SK-N-SH (cell line): ENCODE measurements around the gene P2RY12. TPM values are rescaled to one million over a fixed set of nuclear protein-coding genes. Genes with fewer than 3 reads are reported as not detected.

ENCODE experiments used
- CTCF ChIA-PET: fragments of 300-600, 350-600 bp; formaldehyde crosslinking; extraction: SDS; loops from one replicate; lab custom pipeline; 2021; lab: Yijun Ruan, JAX
- POLR2A ChIA-PET: fragments of 350-600 bp; sonication (Branson Sonifier 250); formaldehyde crosslinking; extraction: SDS; loops from one replicate; lab custom pipeline; 2020; ENCODE audit warnings: antibody characterized with exemption, inconsistent platforms; lab: Yijun Ruan, JAX
- DNase-seq: peaks from one replicate; pipeline ENCODE4 v3.0.0; 2012
- H2AFZ ChIP-seq: fragments of 200-600 bp; sonication (generic); 2 replicates; pipeline ENCODE4 v1.8.1; 2016; ENCODE audit warnings: antibody characterized with exemption, mild to moderate bottlenecking, low read depth
- H3F3A ChIP-seq: fragments of 200-600 bp; sonication (generic); replicated peaks from 2 replicates; pipeline ENCODE3; 2016; ENCODE audit warnings: antibody characterized with exemption, mild to moderate bottlenecking; ENCODE audit not compliant: insufficient read depth
- H3K27ac ChIP-seq, 2 experiments: fragments of 200-500 bp in 1 of 2; fragments of 200-600 bp in 1 of 2; sonication (Bioruptor generic) in 1 of 2; sonication (generic), shearing (Covaris generic) in 1 of 2; 2 replicates each; pipeline versions ENCODE4 v1.5.1 to v1.6.1; 2014 to 2016; ENCODE audit warnings: low read depth in 2 of 2, inconsistent platforms in 1 of 2, low read length in 1 of 2, mild to moderate bottlenecking in 1 of 2, mixed read lengths in 1 of 2
- H3K27me3 ChIP-seq: fragments of 200-600 bp; sonication (generic), shearing (Covaris generic); 2 replicates; pipeline ENCODE4 v1.6.1; 2016; ENCODE audit warnings: mixed run types; ENCODE audit not compliant: insufficient read depth
- H3K36me3 ChIP-seq, 2 experiments: fragments of 200-500 bp in 1 of 2; fragments of 200-600 bp in 1 of 2; sonication (Bioruptor generic) in 1 of 2; sonication (generic) in 1 of 2; replicated peaks in 1 of 2; 2 replicates each; pipeline versions ENCODE3 to v1.5.1; 2014 to 2016; ENCODE audit warnings: low read length in 1 of 2, mild to moderate bottlenecking in 1 of 2; ENCODE audit not compliant: insufficient read depth in 2 of 2, control insufficient read depth in 1 of 2
- H3K4me1 ChIP-seq, 2 experiments: fragments of 200-500 bp in 1 of 2; fragments of 200-600 bp in 1 of 2; sonication (Bioruptor generic) in 1 of 2; sonication (generic), shearing (Covaris generic) in 1 of 2; 2 replicates each; pipeline versions ENCODE4 v1.5.1 to v1.6.1; 2014 to 2016; ENCODE audit warnings: low read depth in 1 of 2, low read length in 1 of 2, mixed run types in 1 of 2; ENCODE audit not compliant: insufficient read depth in 2 of 2, control insufficient read depth in 1 of 2
- H3K4me2 ChIP-seq: fragments of 200-600 bp; sonication (generic), shearing (Covaris generic); 2 replicates; pipeline ENCODE4 v1.6.1; 2017; ENCODE audit warnings: mixed run types
- H3K4me3 ChIP-seq, 2 experiments: fragments of 200-500 bp in 1 of 2; fragments of 200-600 bp in 1 of 2; sonication (Bioruptor generic) in 1 of 2; sonication (generic), shearing (Covaris generic) in 1 of 2; 2 replicates each; pipeline versions ENCODE4 v1.5.1 to v1.8.1; 2014 to 2016; ENCODE audit warnings: low read depth in 2 of 2, inconsistent platforms in 1 of 2, low read length in 1 of 2, mild to moderate bottlenecking in 1 of 2, mixed read lengths in 1 of 2, moderate library complexity in 1 of 2
- H3K79me2 ChIP-seq: fragments of 200-600 bp; sonication (generic); 2 replicates; pipeline ENCODE4 v1.8.1; 2017; ENCODE audit warnings: mild to moderate bottlenecking; ENCODE audit not compliant: insufficient read depth
- H3K9ac ChIP-seq: fragments of 200-600 bp; sonication (generic); 2 replicates; pipeline ENCODE4 v1.6.1; 2017; ENCODE audit warnings: mixed run types
- H3K9me2 ChIP-seq: fragments of 200-600 bp; sonication (generic); 2 replicates; pipeline ENCODE4 v1.6.1; 2017; ENCODE audit warnings: mixed run types
- H3K9me3 ChIP-seq: fragments of 200-600 bp; sonication (generic); 2 replicates; pipeline ENCODE4 v1.6.1; 2017; ENCODE audit warnings: mixed run types, mild to moderate bottlenecking, moderate library complexity
- H4K20me1 ChIP-seq: fragments of 200-600 bp; sonication (generic); 2 replicates; pipeline ENCODE4 v1.6.1; 2017; ENCODE audit warnings: mild to moderate bottlenecking, mixed run types; ENCODE audit not compliant: insufficient read depth
- CTCF ChIP-seq: fragments of 200-600 bp; sonication (generic); IDR thresholded peaks from 2 replicates; pipeline ENCODE4 v1.6.1; 2017; ENCODE audit warnings: antibody characterized with exemption, mild to moderate bottlenecking, moderate library complexity
- ELF1 ChIP-seq: IDR thresholded peaks from 2 replicates; pipeline ENCODE4 v1.4.0; 2012
- FOXJ3 ChIP-seq: sonication (generic); formaldehyde crosslinking; IDR thresholded peaks from 2 replicates; pipeline ENCODE4 v1.5.1; 2020; ENCODE audit warnings: mild to moderate bottlenecking, missing genetic modification reagents
- FOXM1 ChIP-seq: IDR thresholded peaks from 2 replicates; pipeline ENCODE4 v1.4.0; 2012; ENCODE audit warnings: low read depth, mild to moderate bottlenecking
- GABPA ChIP-seq: IDR thresholded peaks from 2 replicates; pipeline ENCODE4 v1.4.0; 2012; ENCODE audit warnings: low read depth, mild to moderate bottlenecking
- GATA2 ChIP-seq: sonication (generic); formaldehyde crosslinking; IDR thresholded peaks from 2 replicates; pipeline ENCODE4 v1.5.0; 2020; ENCODE audit warnings: mild to moderate bottlenecking, missing genetic modification reagents
- IRF3 ChIP-seq: fragments of 150-350 bp; IDR thresholded peaks from 2 replicates; pipeline ENCODE4 v1.6.1; 2016; ENCODE audit warnings: mild to moderate bottlenecking, low read depth, low read length
- MAX ChIP-seq: IDR thresholded peaks from 2 replicates; pipeline ENCODE4 v1.4.0; 2012; ENCODE audit warnings: low read depth
- MEF2A ChIP-seq: IDR thresholded peaks from 2 replicates; pipeline ENCODE4 v1.4.0; 2012; ENCODE audit warnings: low read depth, borderline replicate concordance
- MXI1 ChIP-seq: IDR thresholded peaks from 2 replicates; pipeline ENCODE4 v1.6.1; 2012; ENCODE audit warnings: mild to moderate bottlenecking, low read depth, low read length, improper control_type of control experiment
- PBX3 ChIP-seq: IDR thresholded peaks from 2 replicates; pipeline ENCODE4; 2012
- RAD21 ChIP-seq: IDR thresholded peaks from 2 replicates; pipeline ENCODE4 v1.6.1; 2012; ENCODE audit warnings: mild to moderate bottlenecking, low read length
- REST ChIP-seq: IDR thresholded peaks from 2 replicates; pipeline ENCODE4 v1.6.1; 2012; ENCODE audit warnings: mild to moderate bottlenecking, low read depth, low read length, moderate library complexity
- RFX5 ChIP-seq: IDR thresholded peaks from 2 replicates; pipeline ENCODE4 v1.6.1; 2012; ENCODE audit warnings: mild to moderate bottlenecking, improper control_type of control experiment, low read length
- RXRA ChIP-seq: IDR thresholded peaks from 2 replicates; pipeline ENCODE4 v1.4.0; 2012; ENCODE audit warnings: low read depth, mild to moderate bottlenecking, borderline replicate concordance
- TAF1 ChIP-seq: IDR thresholded peaks from 2 replicates; pipeline ENCODE4 v1.6.1; 2012; ENCODE audit warnings: low read depth, mild to moderate bottlenecking, low read length, moderate library complexity, borderline replicate concordance
- TCF12 ChIP-seq: IDR thresholded peaks from 2 replicates; pipeline ENCODE4 v1.4.0; 2012
- WGBS: methylation state at CpG from one replicate; pipeline ENCODE4 v1.1.6; 2017; ENCODE audit warnings: low lambda C conversion rate; 5-methylcytosine and 5-hydroxymethylcytosine counted together
- polyA plus RNA-seq, 3 experiments: library from polyadenylated mRNA; depleted of rRNA; stranded (reverse); fragments of >200 nt; gene quantifications; 2 replicates each; pipeline ENCODE4 v1.2.3, GENCODE V29; 2012

Gene P2RY12
- polyA plus RNA-seq, 1 of the 3 experiments (the other 2 are of a cell fraction): not detected

GRCh38 chr3:151330899-151331298 lies 53.7 kb downstream of the P2RY12 start:
- no peak for DNase-seq

GRCh38 chr3:151330379-151330778 lies 54.2 kb downstream of the P2RY12 start:
- CTCF ChIA-PET: no interaction called here
- WGBS: 55% methylated on average over 4 of the region's 4 CpGs
- no peak overlapping the region for H3K4me3 ChIP-seq
- TF ChIP-seq RXRA (no peak), FOXJ3 (no peak), ELF1 (no peak), MAX (no peak), MEF2A (no peak), MXI1 (no peak), PBX3 (no peak), RAD21 (no peak), TCF12 (no peak), TAF1 (no peak), REST (no peak)

More at GRCh38 chr3:151330899-151331298, 53.7 kb downstream of the P2RY12 start:
- Histone ChIP-seq H3K4me1 (no peaks in the 10 kb centered on the region), H3K9me3 (no peaks in the 10 kb centered on the region), H2AFZ (no peak overlapping the region)
- no peak for TF ChIP-seq TCF12
- TF ChIP-seq RFX5: no peak
- no peak for TF ChIP-seq GABPA
- TF ChIP-seq IRF3: no peak
- TF ChIP-seq GATA2 (CRISPR knock-in tag): no peak
- TF ChIP-seq FOXM1: no peak
- TF ChIP-seq CTCF: no peak
- TF ChIP-seq, all 33 proteins: peak for 0
- Histone ChIP-seq H3K4me2 (no peak overlapping the region), H3K27me3 (0 out of 2 replicates have a peak, but pooled peaks cover 6% of the 10 kb centered on the region), H3K9me2 (no peaks in the 10 kb centered on the region), H3K27ac (no peak overlapping the region), H3F3A (no peaks in the 10 kb centered on the region), H3K9ac (no peak overlapping the region), H3K36me3 (no peaks in the 10 kb centered on the region), H3K79me2 (no peaks in the 10 kb centered on the region), H3K4me3 (no peak overlapping the region), H4K20me1 (no peaks in the 10 kb centered on the region)
- ChIA-PET POLR2A (no interaction called here), CTCF (no interaction called here)

More at GRCh38 chr3:151330379-151330778, 54.2 kb downstream of the P2RY12 start:
- POLR2A ChIA-PET: no interaction called here
- H3K27ac ChIP-seq: no peak overlapping the region
- no peaks in the 10 kb centered on the region for H3K9me2 ChIP-seq
- no peaks in the 10 kb centered on the region for H3F3A ChIP-seq
- H3K9ac ChIP-seq: no peak overlapping the region
- no peaks in the 10 kb centered on the region for H4K20me1 ChIP-seq
- H3K4me2 ChIP-seq: no peak overlapping the region
- no peaks in the 10 kb centered on the region for H3K36me3 ChIP-seq
- H3K9me3 ChIP-seq: no peaks in the 10 kb centered on the region
- H3K27me3 ChIP-seq: 0 out of 2 replicates have a peak, but pooled peaks cover 6% of the 10 kb centered on the region
- DNase-seq: no peak
- no peaks in the 10 kb centered on the region for H3K4me1 ChIP-seq
- H2AFZ ChIP-seq: no peak overlapping the region
- H3K79me2 ChIP-seq: no peaks in the 10 kb centered on the region
